ENCODE measurements around the gene KRT82. TPM values are rescaled to one million over a fixed set of nuclear protein-coding genes. Genes with fewer than 3 reads are reported as not detected.

Gene KRT82
- total and polyA plus RNA-seq, 5 donors from 2014 or later: not detected

GRCh38 chr12:52434081-52434733 is 28.1 kb upstream of the KRT82 start, which contains the start of gene KRT75:
Gene KRT75 (minus strand): TSS chr12:52434371. CDS start chr12:52434304, 67 bp downstream.
- H3K27me3 ChIP-seq (ENCODE audit: control insufficient read depth, insufficient read depth, low read length): no peaks in the 10 kb centered on the region
- no peaks in the 10 kb centered on the region for H3K4me1 ChIP-seq (ENCODE audit: control insufficient read depth, insufficient read depth, low read length, poor library complexity, severe bottlenecking)
- H3K9me3 ChIP-seq (ENCODE audit: control insufficient read depth in 2 of 2, low read length in 2 of 2): no peaks in the 10 kb centered on the region
- H3K27me3 Mint-ChIP-seq: peaks cover 6% of the 10 kb centered on the region
- H3K36me3 ChIP-seq (ENCODE audit: control insufficient read depth, insufficient read depth, low read length): no peaks in the 10 kb centered on the region
- H3K4me1 Mint-ChIP-seq: peaks cover 0 to 5% (median 0%) of the 10 kb centered on the region in 4 donors
- no peak for DNase-seq
- H3K36me3 Mint-ChIP-seq: no peaks in the 10 kb centered on the region
- H3K4me3 Mint-ChIP-seq: no peak within 1 kb of the TSS
- no peak within 1 kb of the TSS for H3K4me3 ChIP-seq (ENCODE audit: low read depth, low read length)
- ATAC-seq (ENCODE audit: low read depth in 2 of 2): no peak
- H3K27ac Mint-ChIP-seq: no peak within 1 kb of the TSS
- H3K9me3 Mint-ChIP-seq: no peaks in the 10 kb centered on the region
- no peak within 1 kb of the TSS for H3K27ac ChIP-seq (ENCODE audit: insufficient read depth, low read length, poor library complexity, severe bottlenecking)

- ATAC-seq (ENCODE audit: low read depth in 2 of 2): no peak
- Mint-ChIP-seq H3K9me3 (no peaks in the 10 kb centered on the region), H3K27me3 (peaks cover 13% of the 10 kb centered on the region), H3K27ac (no peak overlapping the region), H3K36me3 (no peaks in the 10 kb centered on the region), H3K4me3 (no peak overlapping the region), H3K4me1 (peaks cover 0 to 5% (median 0%) of the 10 kb centered on the region in 4 donors)
- H3K27me3 ChIP-seq (ENCODE audit: control insufficient read depth, insufficient read depth, low read length): no peaks in the 10 kb centered on the region
- H3K36me3 ChIP-seq (ENCODE audit: control insufficient read depth, insufficient read depth, low read length): no peaks in the 10 kb centered on the region
- H3K27ac ChIP-seq (ENCODE audit: insufficient read depth, low read length, poor library complexity, severe bottlenecking): no peak overlapping the region
- DNase-seq: no peak
- no peaks in the 10 kb centered on the region for H3K4me1 ChIP-seq (ENCODE audit: control insufficient read depth, insufficient read depth, low read length, poor library complexity, severe bottlenecking)
- no peak overlapping the region for H3K4me3 ChIP-seq (ENCODE audit: low read depth, low read length)
- no peaks in the 10 kb centered on the region for H3K9me3 ChIP-seq (ENCODE audit: control insufficient read depth in 2 of 2, low read length in 2 of 2)
Measured at GRCh38 chr12:52433501-52434080, 27.5 kb upstream of the KRT82 start.

GRCh38 chr12:52432559-52433207 is 26.5 kb upstream of the KRT82 start:
- H3K27me3 Mint-ChIP-seq: peaks cover 14% of the 10 kb centered on the region
- H3K4me3 Mint-ChIP-seq: no peak overlapping the region
- no peak for ATAC-seq (ENCODE audit: low read depth in 2 of 2)

DNA sequence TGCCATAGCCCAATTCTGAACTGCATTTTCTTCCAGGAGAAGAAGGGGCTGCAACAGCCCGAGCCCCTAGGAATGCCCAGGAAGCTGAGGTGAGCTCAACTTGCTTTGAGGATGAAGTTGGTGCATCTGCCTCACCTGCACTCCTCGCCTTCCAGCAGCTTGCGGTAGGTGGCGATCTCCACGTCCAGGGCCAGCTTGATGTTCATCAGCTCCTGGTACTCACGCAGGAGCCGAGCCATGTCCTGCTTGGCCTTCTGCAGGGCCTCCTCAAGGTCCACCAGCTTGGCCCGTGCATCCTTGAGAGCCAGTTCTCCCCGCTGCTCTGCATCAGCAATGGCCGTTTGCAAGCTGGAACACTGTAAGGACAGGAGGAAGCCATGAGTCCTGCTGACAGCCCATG is 22.0 kb upstream of the KRT82 start:
- Histone ChIP-seq H3K4me3 (ENCODE audit: low read depth, low read length) (no peak overlapping the region), H3K27ac (ENCODE audit: insufficient read depth, low read length, poor library complexity, severe bottlenecking) (no peak overlapping the region), H3K36me3 (ENCODE audit: control insufficient read depth, insufficient read depth, low read length) (no peaks in the 10 kb centered on the region), H3K27me3 (ENCODE audit: control insufficient read depth, insufficient read depth, low read length) (no peaks in the 10 kb centered on the region), H3K9me3 (ENCODE audit: control insufficient read depth in 2 of 2, low read length in 2 of 2) (no peaks in the 10 kb centered on the region), H3K4me1 (ENCODE audit: control insufficient read depth, insufficient read depth, low read length, poor library complexity, severe bottlenecking) (no peaks in the 10 kb centered on the region)
- no peaks in the 10 kb centered on the region for H3K9me3 Mint-ChIP-seq
- no peak overlapping the region for H3K4me3 Mint-ChIP-seq
- peaks cover 14% of the 10 kb centered on the region for H3K27me3 Mint-ChIP-seq
- no peaks in the 10 kb centered on the region for H3K36me3 Mint-ChIP-seq
- no peaks in the 10 kb centered on the region for H3K4me1 Mint-ChIP-seq
- no peak overlapping the region for H3K27ac Mint-ChIP-seq
- ATAC-seq (ENCODE audit: low read depth in 2 of 2) (no peak), DNase-seq (no peak)

More at GRCh38 chr12:52432559-52433207, 26.5 kb upstream of the KRT82 start:
- DNase-seq: no peak
- Histone ChIP-seq H3K9me3 (ENCODE audit: control insufficient read depth in 2 of 2, low read length in 2 of 2) (no peaks in the 10 kb centered on the region), H3K27me3 (ENCODE audit: control insufficient read depth, insufficient read depth, low read length) (no peaks in the 10 kb centered on the region), H3K4me3 (ENCODE audit: low read depth, low read length) (no peak overlapping the region), H3K36me3 (ENCODE audit: control insufficient read depth, insufficient read depth, low read length) (no peaks in the 10 kb centered on the region), H3K27ac (ENCODE audit: insufficient read depth, low read length, poor library complexity, severe bottlenecking) (no peak overlapping the region), H3K4me1 (ENCODE audit: control insufficient read depth, insufficient read depth, low read length, poor library complexity, severe bottlenecking) (no peaks in the 10 kb centered on the region)
- no peaks in the 10 kb centered on the region for H3K9me3 Mint-ChIP-seq
- H3K27ac Mint-ChIP-seq: no peak overlapping the region
- no peaks in the 10 kb centered on the region for H3K36me3 Mint-ChIP-seq
- H3K4me1 Mint-ChIP-seq: peaks cover 0 to 5% (median 0%) of the 10 kb centered on the region in 4 donors

GRCh38 chr12:52427083-52427482 is 20.9 kb upstream of the KRT82 start:
- no peaks in the 10 kb centered on the region for H3K4me1 ChIP-seq (ENCODE audit: control insufficient read depth, insufficient read depth, low read length, poor library complexity, severe bottlenecking)
- no peak overlapping the region for H3K4me3 ChIP-seq (ENCODE audit: low read depth, low read length)
- H3K36me3 ChIP-seq (ENCODE audit: control insufficient read depth, insufficient read depth, low read length): no peaks in the 10 kb centered on the region
- H3K36me3 Mint-ChIP-seq: no peaks in the 10 kb centered on the region
- no peak overlapping the region for H3K27ac Mint-ChIP-seq
- H3K9me3 ChIP-seq (ENCODE audit: control insufficient read depth in 2 of 2, low read length in 2 of 2): no peaks in the 10 kb centered on the region
- ATAC-seq (ENCODE audit: low read depth in 2 of 2) (no peak), DNase-seq (no peak)
- H3K27ac ChIP-seq (ENCODE audit: insufficient read depth, low read length, poor library complexity, severe bottlenecking): no peak overlapping the region
- no peaks in the 10 kb centered on the region for H3K9me3 Mint-ChIP-seq
- H3K27me3 ChIP-seq (ENCODE audit: control insufficient read depth, insufficient read depth, low read length): no peaks in the 10 kb centered on the region
- H3K27me3 Mint-ChIP-seq: peaks cover 9% of the 10 kb centered on the region
- no peak overlapping the region for H3K4me3 Mint-ChIP-seq
- no peaks in the 10 kb centered on the region for H3K4me1 Mint-ChIP-seq

GRCh38 chr12:52426034-52426433 is 19.9 kb upstream of the KRT82 start:
- Mint-ChIP-seq H3K27ac (no peak overlapping the region), H3K9me3 (no peaks in the 10 kb centered on the region), H3K36me3 (no peaks in the 10 kb centered on the region), H3K27me3 (peaks cover 14% of the 10 kb centered on the region), H3K4me3 (no peak overlapping the region), H3K4me1 (no peaks in the 10 kb centered on the region)
- DNase-seq: no peak
- H3K4me1 ChIP-seq (ENCODE audit: control insufficient read depth, insufficient read depth, low read length, poor library complexity, severe bottlenecking): no peaks in the 10 kb centered on the region
- no peak overlapping the region for H3K27ac ChIP-seq (ENCODE audit: insufficient read depth, low read length, poor library complexity, severe bottlenecking)
- no peaks in the 10 kb centered on the region for H3K36me3 ChIP-seq (ENCODE audit: control insufficient read depth, insufficient read depth, low read length)
- H3K4me3 ChIP-seq (ENCODE audit: low read depth, low read length): no peak overlapping the region
- H3K9me3 ChIP-seq (ENCODE audit: control insufficient read depth in 2 of 2, low read length in 2 of 2): no peaks in the 10 kb centered on the region
- no peaks in the 10 kb centered on the region for H3K27me3 ChIP-seq (ENCODE audit: control insufficient read depth, insufficient read depth, low read length)
- no peak for ATAC-seq (ENCODE audit: low read depth in 2 of 2)

DNA sequence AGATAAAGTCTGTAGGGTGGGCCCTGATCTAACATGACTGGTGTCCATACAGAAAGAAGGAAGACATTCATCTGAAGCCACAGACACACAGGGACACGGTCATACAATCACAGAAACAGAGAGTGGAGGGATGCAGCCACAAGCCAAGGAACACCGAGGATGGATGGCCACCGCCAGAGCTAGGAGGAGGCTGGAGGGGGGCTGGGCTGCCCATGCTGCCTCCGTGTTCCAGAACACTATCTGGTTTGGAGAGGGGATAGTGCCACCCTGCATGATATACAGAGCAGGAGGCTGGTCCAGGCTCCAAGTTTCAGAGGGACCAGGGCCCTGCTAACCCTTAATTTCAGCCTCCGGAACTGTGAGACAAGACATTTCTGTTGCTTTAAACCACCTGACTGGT is 19.3 kb upstream of the KRT82 start:
- no peak overlapping the region for H3K27ac ChIP-seq (ENCODE audit: insufficient read depth, low read length, poor library complexity, severe bottlenecking)
- ATAC-seq (ENCODE audit: low read depth in 2 of 2): no peak
- Mint-ChIP-seq H3K27ac (no peak overlapping the region), H3K4me3 (no peak overlapping the region), H3K9me3 (no peaks in the 10 kb centered on the region), H3K4me1 (no peaks in the 10 kb centered on the region), H3K27me3 (peaks cover 16% of the 10 kb centered on the region), H3K36me3 (no peaks in the 10 kb centered on the region)
- H3K9me3 ChIP-seq (ENCODE audit: control insufficient read depth in 2 of 2, low read length in 2 of 2): no peaks in the 10 kb centered on the region
- H3K27me3 ChIP-seq (ENCODE audit: control insufficient read depth, insufficient read depth, low read length): no peaks in the 10 kb centered on the region
- DNase-seq: no peak
- no peaks in the 10 kb centered on the region for H3K4me1 ChIP-seq (ENCODE audit: control insufficient read depth, insufficient read depth, low read length, poor library complexity, severe bottlenecking)
- no peak overlapping the region for H3K4me3 ChIP-seq (ENCODE audit: low read depth, low read length)
- no peaks in the 10 kb centered on the region for H3K36me3 ChIP-seq (ENCODE audit: control insufficient read depth, insufficient read depth, low read length)
